ENCODE results near the gene HPSE.

HPSE gene

GRCh38 chr4:83334425-83335241 is at the start of gene HPSE:
HPSE (minus strand) TSS chr4:83334848; CDS start chr4:83334782, 66 bp downstream.
- no peak within 1 kb of the TSS for H3K27ac ChIP-seq
- no peak for TF ChIP-seq ZFX (IDR thresholded peaks at IDR 0.05; ENCODE audit: borderline replicate concordance)
- TF ChIP-seq CTCF (IDR thresholded peaks at IDR 0.05): no peak

GRCh38 chr4:83382850-83383249 is 48.2 kb upstream of the HPSE start:
- no peak for TF ChIP-seq ZFX (IDR thresholded peaks at IDR 0.05; ENCODE audit: borderline replicate concordance)
- TF ChIP-seq CTCF (IDR thresholded peaks at IDR 0.05): no peak
- no peak overlapping the region for H3K27ac ChIP-seq

DNA sequence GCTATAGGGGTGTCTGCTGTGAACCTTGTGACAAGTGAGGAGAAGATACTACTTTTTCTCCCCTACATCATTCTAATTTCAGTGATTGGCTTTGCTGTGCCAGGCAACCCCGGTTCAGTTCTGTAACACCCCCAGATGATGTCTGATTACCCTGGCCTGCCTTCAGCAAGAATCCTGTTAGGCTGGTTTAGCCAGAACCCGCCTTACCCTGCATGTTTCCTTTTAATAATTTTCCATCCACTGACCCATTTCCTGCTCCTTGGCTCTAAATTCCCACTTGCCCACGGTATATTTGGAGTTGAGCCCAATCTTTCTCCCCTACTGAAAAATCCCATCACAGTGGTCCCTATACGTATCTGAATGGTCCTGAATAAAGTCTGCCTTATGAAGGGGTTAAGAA is 46.5 kb upstream of the HPSE start:
- TF ChIP-seq CTCF (IDR thresholded peaks at IDR 0.05) (no peak), ZFX (IDR thresholded peaks at IDR 0.05; ENCODE audit: borderline replicate concordance) (no peak)
- H3K27ac ChIP-seq: no peak overlapping the region

- no peak overlapping the region for H3K27ac ChIP-seq
- TF ChIP-seq CTCF (IDR thresholded peaks at IDR 0.05): no peak
These were observed 43.8 kb upstream of the HPSE start for GRCh38 chr4:83378419-83378818.

GRCh38 chr4:83372931-83373330 is 38.3 kb upstream of the HPSE start:
- H3K27ac ChIP-seq: no peak overlapping the region
- no peak for TF ChIP-seq ZFX (IDR thresholded peaks at IDR 0.05; ENCODE audit: borderline replicate concordance)
- no peak for TF ChIP-seq CTCF (IDR thresholded peaks at IDR 0.05)

- TF ChIP-seq ZFX (IDR thresholded peaks at IDR 0.05; ENCODE audit: borderline replicate concordance) (no peak), CTCF (IDR thresholded peaks at IDR 0.05) (no peak)
- H3K27ac ChIP-seq: no peak overlapping the region
These were observed 37.3 kb upstream of the HPSE start for GRCh38 chr4:83371936-83372335.

- no peak overlapping the region for H3K27ac ChIP-seq
- TF ChIP-seq ZFX (IDR thresholded peaks at IDR 0.05; ENCODE audit: borderline replicate concordance): no peak
- TF ChIP-seq CTCF (IDR thresholded peaks at IDR 0.05): no peak
These were observed 36.6 kb upstream of the HPSE start for GRCh38 chr4:83371235-83371634.

Data from 22Rv1 (cell line).